Stimulated activated naive CD8-positive, alpha-beta T cell treated with anti-CD3 and anti-CD28 coated beads, Interleukin-15, Interleukin-2, amounts not matched to agents 100 U/mL and 50 U/mL, for 24 hours (primary cell): ENCODE data around the gene IWS1.
"Not testable (repeated sequence)": the region's sequence is repeated elsewhere in the genome, so short reads cannot be mapped to it uniquely, and the experiment has no call there.

Source experiments
- ATAC-seq: fragments of 150-1000 bp; cut with Tn5 transposase; one replicate; pipeline ENCODE4 v1.10.0; 2021
- DNase-seq: peaks from one replicate; pipeline ENCODE4 v3.0.0; 2021

IWS1 gene

DNA sequence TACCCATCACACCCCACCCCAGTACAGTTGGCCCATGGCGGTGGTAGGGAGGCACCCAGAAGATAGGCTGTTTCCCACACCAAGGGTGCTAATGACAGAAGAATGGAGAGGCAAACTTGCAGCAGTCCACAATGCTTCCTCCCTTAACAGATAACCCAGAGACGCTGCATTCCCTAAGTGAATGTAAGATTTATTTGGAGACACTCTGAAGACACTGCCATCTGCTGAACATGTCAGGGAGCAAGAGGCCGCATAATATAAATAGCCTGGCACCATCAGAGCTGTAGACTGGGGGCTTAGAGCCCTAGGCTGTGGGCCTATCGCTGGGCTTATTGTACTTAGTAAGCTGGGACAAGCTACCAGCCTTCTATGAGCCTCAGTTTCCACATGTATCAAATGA, 2.2 kb upstream of the IWS1 start:
- ATAC-seq: no peak
- no peak for DNase-seq

DNA sequence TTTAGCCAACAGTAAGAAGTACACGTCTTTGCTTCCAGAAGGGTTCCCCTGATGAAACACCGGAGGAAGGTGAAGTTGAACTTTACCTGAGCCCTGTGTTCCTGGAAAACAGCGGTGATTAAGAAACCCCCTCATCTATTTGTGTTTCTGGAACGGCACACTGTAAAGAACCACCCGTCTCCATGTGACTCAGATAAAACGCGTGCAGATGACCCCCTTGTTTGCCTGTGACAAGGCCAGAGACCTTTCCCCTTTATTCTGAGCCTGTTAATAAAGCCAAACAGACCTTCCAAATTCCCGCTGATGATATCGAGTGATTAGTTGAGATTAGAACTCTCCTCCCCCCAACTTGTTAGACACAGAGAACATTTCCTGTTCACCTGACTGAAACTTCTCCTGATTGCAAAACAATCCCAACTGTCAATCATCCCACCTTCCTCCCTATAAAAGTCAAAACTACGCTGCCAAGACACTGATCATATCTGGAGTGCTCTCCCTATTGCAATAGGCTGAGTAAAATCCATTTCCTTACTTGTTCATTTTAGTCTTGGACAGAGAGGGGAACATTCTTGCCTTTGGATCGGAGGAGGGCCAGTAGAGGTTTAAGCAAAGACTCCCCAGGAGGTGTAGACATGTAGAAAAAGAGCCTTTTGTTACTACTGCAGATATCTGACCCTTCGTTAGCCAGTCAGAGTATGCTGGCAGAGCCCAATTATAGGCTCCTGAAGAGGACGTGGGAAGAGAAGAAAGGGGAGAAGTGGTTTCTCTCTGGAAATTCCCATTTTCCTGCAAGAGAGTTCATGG, 914 bp upstream of the IWS1 start:
- ATAC-seq: peak; percentile 12
- no peak for DNase-seq

DNA sequence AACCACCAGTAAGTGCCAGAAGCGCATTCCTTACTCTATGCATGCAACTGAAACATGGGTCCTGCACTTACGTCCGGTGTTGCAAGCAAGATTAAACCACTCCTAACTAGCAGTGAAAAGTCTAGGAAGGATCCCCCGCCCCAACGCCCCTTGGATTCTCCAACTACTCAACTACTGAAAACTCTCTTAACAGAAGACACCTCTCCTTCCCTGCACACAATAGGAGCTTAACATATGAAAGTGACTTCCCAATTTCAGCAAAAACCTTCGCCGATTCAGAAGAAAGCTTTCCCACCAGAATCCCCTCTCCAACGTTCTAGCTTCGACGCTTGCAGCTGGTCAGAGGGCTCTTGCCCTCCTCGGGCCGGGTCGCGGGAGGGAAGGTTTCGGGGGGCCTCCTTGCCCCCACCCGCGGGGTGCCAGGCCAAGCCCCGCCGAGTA, 578 bp downstream of the IWS1 start:
- DNase-seq (peak; percentile 16), ATAC-seq (no peak)

DNA sequence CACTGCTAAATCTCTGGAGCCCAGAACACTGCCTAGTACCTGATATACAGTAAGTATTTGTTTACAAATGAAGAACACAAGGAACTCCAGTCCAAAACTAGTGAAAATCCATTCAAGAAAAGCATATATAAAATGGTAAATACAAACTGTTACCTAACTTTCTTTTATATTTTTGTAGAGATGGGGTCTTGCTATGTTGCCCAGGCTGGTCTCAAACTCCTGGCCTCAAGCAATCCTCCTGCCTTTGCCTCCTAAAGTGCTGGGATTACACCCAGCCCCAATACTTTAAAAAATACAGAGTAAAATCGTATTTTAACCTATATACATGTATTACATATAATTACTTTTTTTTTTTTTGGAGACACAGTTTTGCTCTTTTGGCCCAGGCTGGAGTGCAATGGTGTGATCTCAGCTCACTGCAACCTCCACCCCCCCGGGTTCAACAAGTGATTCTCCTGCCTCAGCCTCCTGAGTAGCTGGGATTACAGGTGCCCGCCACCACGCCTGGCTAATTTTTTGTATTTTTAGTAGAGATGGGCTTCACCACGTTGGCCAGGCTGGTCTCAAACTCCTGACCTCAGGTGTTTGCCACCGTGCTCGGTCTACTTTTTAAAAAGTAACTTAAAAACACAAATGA, 2.0 kb downstream of the IWS1 start:
- ATAC-seq, DNase-seq: not testable (repeated sequence)

DNA sequence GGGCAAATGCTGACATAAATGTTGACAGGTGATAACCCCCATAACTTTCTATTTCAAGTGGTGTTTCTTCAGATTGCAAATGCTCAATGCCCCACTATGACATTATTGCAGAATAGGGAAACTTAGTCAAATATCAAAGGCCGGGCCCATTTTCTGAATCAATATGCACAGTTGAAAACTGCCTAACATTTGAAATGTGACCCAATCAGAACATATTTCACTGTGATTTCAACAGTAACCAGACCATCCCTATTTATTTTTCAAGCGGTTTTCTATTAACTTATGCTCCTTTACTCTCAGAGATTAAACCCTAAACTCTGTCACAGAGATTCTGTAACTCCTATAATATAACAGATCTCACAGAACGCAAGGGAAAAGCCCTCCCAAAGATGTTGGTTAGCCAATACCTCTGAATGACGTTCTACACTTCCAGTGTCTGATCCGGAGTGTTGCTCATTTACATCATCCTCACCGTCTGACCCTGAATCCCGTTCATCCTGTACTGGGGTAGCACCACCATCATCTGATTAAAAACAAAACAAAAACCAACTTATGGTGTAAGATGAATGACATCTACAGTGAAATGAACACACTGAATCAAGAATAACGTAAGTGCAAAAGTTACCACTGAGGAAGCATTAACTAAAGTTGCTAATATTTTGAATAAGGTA, 2.9 kb downstream of the IWS1 start:
- no peak for DNase-seq
- ATAC-seq: no peak

DNA sequence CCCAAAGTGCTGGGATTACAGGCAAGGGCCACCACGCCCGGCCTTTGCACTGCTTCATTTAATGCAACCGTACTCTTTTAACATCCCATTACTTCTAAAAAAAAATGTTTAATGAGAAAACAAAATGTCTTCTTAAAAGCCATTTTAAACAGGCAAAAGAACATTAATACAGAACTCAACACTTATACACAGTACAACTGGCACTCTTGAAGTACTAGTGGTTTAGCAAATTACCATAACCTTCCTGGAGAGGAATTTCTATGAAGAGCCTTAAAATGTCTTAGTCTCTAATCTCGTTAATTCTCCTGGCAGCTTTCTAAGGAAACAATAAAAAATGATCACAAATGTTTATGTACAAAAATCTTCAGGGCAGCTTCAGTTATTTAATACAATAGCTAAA, 5.9 kb downstream of the IWS1 start:
- no peak for DNase-seq
- ATAC-seq: no peak

DNA sequence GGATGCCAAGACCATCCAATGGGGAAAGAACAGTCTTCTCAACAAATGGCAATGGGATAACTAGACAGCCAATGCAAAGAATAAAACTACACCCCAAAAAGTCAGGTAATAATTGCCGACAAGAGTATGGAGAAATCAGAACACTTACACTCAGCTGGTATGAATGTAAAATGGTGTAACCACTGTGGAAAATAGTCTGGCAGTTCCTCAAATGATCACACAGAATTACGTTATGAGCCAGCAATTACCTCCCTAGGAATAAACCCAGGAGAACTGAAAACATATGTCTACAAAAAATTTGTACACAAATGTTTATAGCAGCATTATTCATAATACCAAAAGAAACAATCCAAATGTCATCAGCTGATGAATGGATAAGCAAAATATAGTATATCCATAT, 8.8 kb downstream of the IWS1 start:
- ATAC-seq (no peak), DNase-seq (no peak)

DNA sequence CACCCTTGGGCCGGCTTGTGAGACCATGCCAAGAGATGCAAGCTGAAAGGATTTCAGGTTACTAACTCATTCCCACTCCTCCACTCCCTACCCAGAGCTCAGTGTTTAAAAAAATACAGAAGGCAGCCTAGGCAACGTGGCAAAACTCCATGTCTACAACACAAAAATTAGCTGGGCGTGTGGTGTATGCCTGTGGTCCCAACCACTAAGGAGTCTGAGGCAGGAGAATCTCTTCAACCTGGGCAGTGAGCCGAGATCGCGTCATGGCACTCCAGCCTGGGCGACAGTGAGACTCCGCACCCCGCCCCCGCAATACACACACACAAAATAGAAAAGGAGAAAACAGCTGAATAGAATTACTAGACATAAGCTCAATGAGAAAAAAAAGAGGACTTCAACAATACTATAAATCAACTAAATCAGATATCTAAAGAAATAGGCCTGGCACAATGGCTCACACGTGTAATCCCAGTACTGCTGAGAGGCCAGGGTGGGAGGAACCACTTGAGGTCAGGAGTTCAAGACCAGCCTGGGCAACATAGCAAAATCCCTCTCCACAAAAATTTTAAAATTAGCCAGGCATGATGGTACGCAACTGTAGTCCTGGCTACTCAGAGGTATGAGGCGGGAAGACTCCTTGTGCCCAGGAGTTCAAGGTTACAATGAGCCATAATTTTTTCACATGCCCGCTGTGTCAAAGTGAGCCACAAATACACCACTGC, 10.1 kb downstream of the IWS1 start:
- no peak for DNase-seq
- no peak for ATAC-seq

DNA sequence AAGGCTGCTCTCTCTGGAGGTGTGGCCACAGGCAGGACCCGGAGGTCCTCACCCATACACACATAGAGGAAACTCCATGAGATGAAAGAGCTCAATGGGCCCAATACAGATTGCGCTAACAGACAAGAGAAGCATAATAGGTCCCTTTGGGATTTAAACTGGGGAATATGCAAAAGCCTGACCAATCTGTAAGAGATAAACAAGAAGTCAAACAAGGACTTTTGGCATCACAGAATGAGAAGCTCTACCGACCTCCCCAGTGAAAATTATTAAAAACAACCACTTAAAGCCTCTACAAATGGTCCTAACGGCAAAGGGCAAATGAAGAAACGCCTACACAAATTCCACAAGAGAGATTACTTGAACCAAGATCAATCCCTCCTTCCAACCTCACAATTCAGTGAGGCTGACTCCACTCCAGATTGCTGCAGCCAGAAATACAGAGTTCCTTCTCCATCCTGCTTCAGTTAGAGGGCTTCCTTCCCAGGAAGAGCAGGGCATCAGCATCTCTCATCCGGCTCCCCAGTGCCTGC, 10.8 kb downstream of the IWS1 start:
- ATAC-seq: no peak
- DNase-seq: no peak

DNA sequence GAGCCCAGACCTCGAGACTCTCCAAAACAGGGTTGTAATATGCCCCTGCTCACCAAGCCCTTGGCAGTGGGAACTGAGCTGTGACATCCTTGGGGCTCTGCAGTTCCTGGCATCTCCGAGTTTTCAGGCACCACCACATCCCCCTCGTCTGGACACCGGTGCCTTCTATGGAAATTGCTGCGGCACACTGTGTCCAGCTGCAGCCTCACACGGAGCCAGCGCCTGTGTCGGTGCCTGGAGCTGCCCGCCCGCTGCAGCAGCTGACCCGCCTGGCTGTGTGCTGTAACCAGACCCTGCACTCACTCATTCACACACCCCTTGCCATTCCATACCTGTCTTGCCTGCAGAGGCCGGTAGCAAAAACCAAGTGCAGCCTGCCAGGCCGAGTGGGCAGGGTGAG, 11.8 kb downstream of the IWS1 start:
- DNase-seq (no peak), ATAC-seq (no peak)

DNA sequence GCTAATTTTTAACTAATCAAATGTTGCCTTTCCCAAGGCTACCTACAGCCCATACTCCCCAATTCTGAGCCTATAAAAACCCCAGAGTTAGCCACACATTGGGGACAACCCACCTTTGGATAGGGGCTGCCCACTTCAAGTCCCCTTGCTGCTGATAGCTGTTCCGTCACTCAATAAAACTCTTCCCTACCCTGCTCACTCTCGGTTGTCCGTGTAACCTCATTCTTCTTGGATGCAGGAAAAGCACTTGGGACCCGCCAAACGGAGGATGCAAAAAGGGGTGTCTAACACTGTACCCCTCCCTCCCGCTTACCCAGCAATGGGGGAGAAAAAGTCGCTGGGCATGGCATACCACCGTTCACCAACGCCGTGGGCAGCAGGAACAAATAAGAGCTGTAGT, 12.2 kb downstream of the IWS1 start:
- ATAC-seq (no peak), DNase-seq (no peak)

DNA sequence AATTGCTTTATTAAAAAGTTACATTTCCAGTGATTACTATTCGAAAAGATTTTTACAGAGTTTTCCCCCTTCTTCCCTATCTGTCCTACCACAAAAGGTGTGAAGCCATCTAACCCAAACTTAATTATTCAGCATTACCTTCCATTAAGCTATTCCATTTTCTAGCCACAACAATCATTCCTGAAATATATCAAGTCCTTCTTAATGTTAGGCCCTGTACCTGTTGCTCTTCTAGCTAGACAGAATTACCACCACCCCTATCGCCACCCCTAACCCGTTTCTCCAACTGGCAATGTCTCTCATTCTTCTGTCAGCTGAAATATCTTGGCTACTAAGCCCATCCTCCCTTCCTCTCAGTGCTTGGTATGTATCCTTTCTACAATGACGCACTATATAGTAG, 13.9 kb downstream of the IWS1 start:
- no peak for ATAC-seq
- DNase-seq: no peak

DNA sequence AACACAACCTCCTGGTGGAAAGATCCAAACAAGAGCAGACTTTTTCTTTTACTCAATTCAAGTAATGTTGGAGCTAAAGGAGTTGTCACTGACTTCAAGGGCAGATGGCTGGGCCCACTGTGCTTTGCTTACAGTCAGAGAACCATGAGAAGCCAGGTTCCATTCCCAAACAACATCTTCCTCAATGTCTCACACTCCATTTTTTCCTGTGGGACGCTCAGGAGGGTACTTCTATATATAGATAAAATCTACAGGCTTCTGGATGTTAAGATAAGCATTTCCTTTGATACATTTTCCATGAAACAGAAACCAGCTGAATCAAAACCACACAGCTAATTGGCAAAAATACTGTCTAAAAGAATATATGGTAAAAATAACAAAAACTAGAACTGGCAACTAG, 14.4 kb downstream of the IWS1 start:
- DNase-seq (no peak), ATAC-seq (no peak)

DNA sequence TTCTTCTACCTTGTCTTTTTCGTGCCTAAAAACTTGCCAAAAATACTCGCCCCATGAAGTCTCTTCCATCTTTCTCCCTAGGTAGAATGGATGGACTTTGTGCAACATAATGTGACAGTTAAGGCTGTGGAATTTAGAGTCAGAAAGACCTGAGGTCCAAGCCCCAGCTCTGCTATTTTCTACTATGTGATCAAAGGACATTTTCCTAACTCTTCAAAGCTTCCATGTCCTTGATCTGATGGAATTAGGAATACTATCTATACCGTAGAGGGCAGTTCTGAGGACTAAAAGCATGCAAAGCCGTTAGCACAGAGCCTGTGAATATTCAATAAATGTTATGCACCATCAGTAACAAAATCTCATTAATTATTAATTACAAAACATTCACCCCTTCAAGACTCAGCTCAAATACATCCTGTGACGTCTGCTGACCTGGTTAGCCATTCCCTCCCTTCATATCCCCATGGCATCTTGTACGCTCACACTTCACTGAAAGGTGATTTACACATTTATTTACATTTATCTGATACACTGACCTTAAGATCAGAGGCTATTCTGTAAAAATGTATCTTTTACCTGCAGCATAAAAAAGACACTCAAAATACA, 15.1 kb downstream of the IWS1 start:
- no peak for ATAC-seq
- no peak for DNase-seq

DNA sequence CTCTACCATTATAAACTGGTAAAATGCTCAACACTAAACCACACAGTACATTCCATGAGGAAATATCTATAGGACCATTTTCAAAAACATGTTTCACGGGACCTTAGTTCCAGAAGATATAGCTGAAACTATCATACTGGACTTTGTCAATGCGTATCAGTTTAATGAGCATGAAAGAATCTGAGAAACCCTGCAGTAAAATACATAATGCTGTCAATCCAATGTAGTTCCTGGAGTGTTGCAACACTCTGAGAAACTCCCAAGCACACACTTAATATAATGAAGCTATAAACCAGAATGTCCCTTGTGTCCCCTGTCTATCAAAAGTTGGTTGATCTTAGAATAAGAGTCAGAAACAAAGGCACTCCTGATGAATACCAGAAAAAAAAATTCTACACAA, 16.2 kb downstream of the IWS1 start:
- no peak for ATAC-seq
- no peak for DNase-seq

DNA sequence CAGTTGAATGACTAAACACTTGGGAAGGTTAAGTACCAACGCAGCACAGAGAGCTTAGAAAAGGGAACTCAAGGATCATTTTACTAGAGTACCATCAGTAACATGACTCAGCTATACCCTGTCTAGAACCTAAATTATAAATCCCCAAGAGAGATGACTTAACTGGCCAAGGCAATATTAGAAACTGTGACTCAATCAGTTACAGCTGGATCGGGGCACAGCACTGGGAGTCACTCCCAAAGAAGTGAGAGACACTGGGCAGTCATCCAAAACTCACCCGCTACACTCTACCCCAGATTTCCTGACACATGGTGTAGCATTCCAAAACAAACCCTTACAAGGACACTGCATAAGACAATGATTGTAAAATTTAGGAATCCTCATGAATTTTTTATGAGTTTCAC, 17.7 kb downstream of the IWS1 start:
- DNase-seq (no peak), ATAC-seq (peak; percentile 9)

DNA sequence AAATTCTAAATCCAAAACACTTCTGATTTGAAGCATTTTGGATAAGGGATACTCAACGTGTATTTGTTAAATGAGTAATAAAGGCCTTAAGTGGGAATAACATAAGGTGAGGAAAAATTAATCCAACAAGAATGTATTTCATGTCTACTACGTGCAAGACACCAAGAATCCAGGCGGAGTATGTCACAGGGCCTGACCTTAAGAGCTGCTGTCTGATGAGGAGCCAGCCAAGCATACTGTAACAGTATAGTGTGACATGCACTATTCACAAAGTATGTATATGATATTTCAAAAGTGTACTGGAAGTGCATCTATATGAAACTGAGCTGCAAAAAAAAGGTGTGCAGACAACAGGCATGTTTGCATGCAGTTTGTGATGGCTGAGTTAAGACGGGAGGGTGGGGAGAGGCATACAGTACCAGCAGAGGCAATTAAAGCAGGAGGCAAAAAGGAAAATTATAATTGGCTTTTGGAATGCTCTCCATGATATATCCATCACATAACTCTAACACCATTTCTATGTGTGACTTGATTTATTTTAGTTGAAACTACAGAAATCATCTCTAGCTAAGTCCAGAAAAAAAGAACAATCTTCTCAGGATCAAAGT, 18.2 kb downstream of the IWS1 start:
- DNase-seq: no peak

DNA sequence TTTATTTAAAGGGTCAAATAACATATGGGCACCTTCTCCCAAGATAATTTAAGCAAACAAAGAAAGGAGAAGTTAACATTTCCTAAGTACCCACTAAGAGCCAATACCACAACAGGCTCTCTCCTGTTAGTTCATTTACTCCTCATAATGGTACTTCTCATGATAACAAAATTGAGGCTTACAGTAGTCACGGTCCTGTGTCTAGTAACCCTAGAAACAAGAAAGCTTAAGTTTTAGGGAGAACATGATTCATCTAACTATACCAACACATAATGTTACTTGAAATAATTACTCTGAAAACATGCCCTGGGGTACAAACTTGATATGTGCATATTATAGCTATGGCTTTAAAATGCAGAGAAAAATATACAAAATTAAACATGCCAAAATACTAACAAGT, 19.8 kb downstream of the IWS1 start:
- no peak for ATAC-seq

More for the DNA sequence above, 18.2 kb downstream of the IWS1 start:
- ATAC-seq: no peak

DNA sequence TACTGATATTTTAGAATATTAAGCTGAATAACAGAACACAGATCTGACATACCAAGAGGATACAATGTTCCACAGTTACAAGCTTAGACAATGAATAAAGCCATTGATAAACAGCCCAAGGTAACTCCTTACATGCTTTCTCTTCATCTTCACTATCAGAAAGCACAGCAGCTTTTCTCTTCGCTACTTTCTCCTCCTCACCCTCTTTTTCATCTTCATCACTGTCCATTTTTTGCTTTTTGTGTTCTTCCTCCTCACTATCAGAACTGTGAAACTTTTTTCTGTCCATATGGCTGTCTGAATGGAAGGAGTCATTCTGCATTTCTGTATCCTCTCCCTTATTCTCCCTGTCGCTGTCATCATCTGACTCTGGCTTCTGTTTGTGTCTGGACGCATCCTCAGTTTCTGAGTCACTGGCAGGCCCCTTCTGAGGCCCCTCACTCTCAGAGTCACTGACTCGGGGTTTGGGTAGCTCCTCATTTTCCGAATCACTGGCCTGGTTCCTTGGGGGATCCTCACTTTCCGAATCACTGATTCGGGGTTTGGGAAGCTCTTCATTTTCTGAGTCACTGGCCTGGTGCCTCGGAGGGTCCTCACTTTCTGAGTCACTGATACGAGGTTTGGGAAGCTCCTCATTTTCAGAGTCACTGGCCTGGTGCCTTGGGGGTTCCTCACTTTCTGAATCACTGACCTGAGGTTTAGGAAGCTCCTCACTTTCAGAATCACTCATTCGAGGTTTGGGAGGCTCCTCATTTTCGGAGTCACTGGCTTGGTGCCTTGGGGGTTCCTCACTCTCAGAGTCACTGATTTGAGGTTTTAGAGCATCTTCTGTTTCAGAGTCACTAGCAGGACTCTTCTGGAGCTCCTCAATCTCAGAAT, 21.5 kb downstream of the IWS1 start:
- DNase-seq: no peak
- no peak for ATAC-seq

More for the DNA sequence above, 19.8 kb downstream of the IWS1 start:
- no peak for DNase-seq

DNA sequence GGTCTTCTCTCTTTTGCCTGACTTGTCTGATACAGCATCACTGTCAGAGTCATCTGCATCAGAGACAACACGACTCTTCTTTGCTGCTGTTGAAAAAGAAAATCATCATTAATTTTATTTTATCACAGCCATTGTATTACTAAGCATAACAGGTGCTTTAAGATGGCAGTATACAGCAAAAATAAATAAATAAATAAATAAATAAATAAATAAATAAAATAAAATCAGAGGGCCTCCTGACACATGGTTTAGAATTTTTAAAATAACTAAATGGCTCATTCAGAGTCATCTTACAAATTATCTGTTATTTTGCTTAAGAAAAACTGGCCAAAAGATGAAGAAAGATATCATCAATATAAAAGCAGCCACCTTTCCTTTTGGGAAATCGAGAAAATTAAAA, 22.8 kb downstream of the IWS1 start:
- ATAC-seq (no peak), DNase-seq (no peak)

DNA sequence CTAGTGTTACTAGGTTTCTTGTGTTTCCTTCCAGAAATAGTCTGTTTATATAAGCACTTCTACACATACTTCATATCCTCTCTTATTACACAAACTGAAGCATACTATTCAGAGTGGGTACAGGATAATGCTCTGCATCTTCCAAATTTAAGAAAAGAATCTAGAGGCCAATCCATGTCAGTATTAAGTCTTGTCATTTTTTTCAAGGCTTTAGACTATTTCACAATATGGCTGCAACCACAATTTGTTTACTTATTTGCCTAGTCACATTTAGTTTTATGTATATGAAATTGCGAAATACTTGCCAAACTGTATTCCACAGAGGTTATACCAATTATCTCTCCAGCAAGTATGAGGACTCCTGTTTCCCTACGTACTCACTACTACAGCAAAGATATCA, 27.9 kb downstream of the IWS1 start:
- no peak for DNase-seq
- ATAC-seq: no peak
